HG02798 (cell line): ENCODE data around the gene D2HGDH.
"Not testable (repeated sequence)": the region's sequence is repeated elsewhere in the genome, so short reads cannot be mapped to it uniquely, and the experiment has no call there.

ENCODE experiments used
- ATAC-seq: cut with Tn5 transposase; IDR thresholded peaks from one replicate; pipeline ENCODE4 v1.9.1; 2021; ENCODE audit warnings: mild to moderate bottlenecking; ENCODE audit not compliant: unreplicated experiment, poor library complexity

Gene D2HGDH

GRCh38 chr2:241782053-241782452 lies 47.6 kb downstream of the D2HGDH start:
- not testable (repeated sequence) for ATAC-seq

- no peak for ATAC-seq
Observed at GRCh38 chr2:241788135-241788534, 53.7 kb downstream of the D2HGDH start.

GRCh38 chr2:241788572-241788971 lies 54.1 kb downstream of the D2HGDH start:
- no peak for ATAC-seq

GRCh38 chr2:241791385-241791784 lies 57.0 kb downstream of the D2HGDH start:
- ATAC-seq = not testable (repeated sequence)

- ATAC-seq = no peak
Observed at GRCh38 chr2:241793385-241793784, 59.0 kb downstream of the D2HGDH start.

- ATAC-seq = no peak
Observed at GRCh38 chr2:241794250-241794823, 59.9 kb downstream of the D2HGDH start.

- ATAC-seq = no peak
Observed at GRCh38 chr2:241795021-241795999, 60.9 kb downstream of the D2HGDH start.

- no peak for ATAC-seq
Observed at GRCh38 chr2:241796209-241796608, 61.8 kb downstream of the D2HGDH start.

- no peak for ATAC-seq
Observed at GRCh38 chr2:241796610-241797138, 62.2 kb downstream of the D2HGDH start.

GRCh38 chr2:241797441-241798080 lies 63.1 kb downstream of the D2HGDH start:
- no peak for ATAC-seq

GRCh38 chr2:241798081-241798630 lies 63.7 kb downstream of the D2HGDH start:
- ATAC-seq = no peak

- ATAC-seq = no peak
Observed at GRCh38 chr2:241798631-241799521, 64.4 kb downstream of the D2HGDH start.

GRCh38 chr2:241799522-241800197 lies 65.2 kb downstream of the D2HGDH start:
- no peak for ATAC-seq

- not testable (repeated sequence) for ATAC-seq
Observed at GRCh38 chr2:241800198-241800903, 65.9 kb downstream of the D2HGDH start.

GRCh38 chr2:241801611-241802420 lies 67.4 kb downstream of the D2HGDH start:
- ATAC-seq = no peak

GRCh38 chr2:241802421-241803318 lies 68.2 kb downstream of the D2HGDH start:
- ATAC-seq = no peak
